Left colon (tissue), 2 donors: Measurements from ENCODE around the gene CFAP97D1. TPM values are rescaled to one million over a fixed set of nuclear protein-coding genes. Genes with fewer than 3 reads are reported as not detected.

Experiments used
- ATAC-seq: fragments of 200-7000 bp; cut with Tn5 transposase; one replicate; pipeline ENCODE4 v1.9.1; 2020; ENCODE audit warnings: mild to moderate bottlenecking, moderate library complexity
- DNase-seq, 2 donors: peaks; one replicate each; pipeline ENCODE4 v3.0.0-alpha.2; 2020
- intact Hi-C, 2 donors: fragments of 100-400 bp; cut with DNase I in 1 of 2; cut with micrococcal nuclease in 1 of 2; formaldehyde crosslinking; loops; one replicate each; pipeline versions ENCODE4 v1.11.2 to v1.14.0; 2022; cut with DNase I, micrococcal nuclease
- total RNA-seq, 2 donors: library from RNA; stranded (reverse); fragmentation: NEBNext Ultra II Directional; extraction: Animal tissue kit (Norgen Biotek cat#: 25700); gene quantifications; one replicate each; pipeline ENCODE4 v1.2.1, GENCODE V29; 2021
- donor health status: DM: no; HTN: no; CAD: no.
- donor health status: DM: yes; HTN: yes; CAD: no.

CFAP97D1 gene
- total RNA-seq, 2 donors from 2014 or later, result not detected

GRCh38 chr17:43816336-43817320, 36.4 kb downstream of the CFAP97D1 start:
- DNase-seq, result no peak
- intact Hi-C loops, result no loop called here
- ATAC-seq, result no peak

GRCh38 chr17:43817826-43818225, 37.6 kb downstream of the CFAP97D1 start:
- DNase-seq (no peak), ATAC-seq (no peak)
- intact Hi-C loops, result no loop called here

GRCh38 chr17:43818966-43819365, 38.7 kb downstream of the CFAP97D1 start:
- intact Hi-C loops, result no loop called here

GRCh38 chr17:43820759-43821158, 40.5 kb downstream of the CFAP97D1 start:
- DNase-seq, result no peak
- intact Hi-C loops, result no loop called here
- no peak for ATAC-seq

More at GRCh38 chr17:43818966-43819365, 38.7 kb downstream of the CFAP97D1 start:
- no peak for ATAC-seq
- no peak for DNase-seq

GRCh38 chr17:43822570-43823190, 42.4 kb downstream of the CFAP97D1 start:
- intact Hi-C loops, result no loop called here
- ATAC-seq, result peak; percentile 18
- DNase-seq, result no peak

GRCh38 chr17:43823350-43824084, 43.3 kb downstream of the CFAP97D1 start:
- ATAC-seq (peak; percentile 85), DNase-seq (peak; percentile 54 to 56)
- intact Hi-C loops, result no loop called here

GRCh38 chr17:43825567-43825966, 45.3 kb downstream of the CFAP97D1 start:
- intact Hi-C loops, result no loop called here

GRCh38 chr17:43826206-43826605, 46.0 kb downstream of the CFAP97D1 start:
- intact Hi-C loops, result no loop called here
- ATAC-seq (no peak), DNase-seq (no peak)

More at GRCh38 chr17:43825567-43825966, 45.3 kb downstream of the CFAP97D1 start:
- DNase-seq (no peak), ATAC-seq (no peak)

- no peak for ATAC-seq
Observed at GRCh38 chr17:43827596-43827995, 47.4 kb downstream of the CFAP97D1 start.

GRCh38 chr17:43829738-43830137, 49.5 kb downstream of the CFAP97D1 start:
- ATAC-seq (no peak), DNase-seq (no peak)
- intact Hi-C loops, result no loop called here

More at GRCh38 chr17:43827596-43827995, 47.4 kb downstream of the CFAP97D1 start:
- no peak for DNase-seq
- intact Hi-C loops, result no loop called here

GRCh38 chr17:43830510-43831140, 50.4 kb downstream of the CFAP97D1 start:
- DNase-seq, result no peak
- intact Hi-C loops, result no loop called here

GRCh38 chr17:43831633-43832032, 51.4 kb downstream of the CFAP97D1 start:
- DNase-seq, result no peak

More at GRCh38 chr17:43830510-43831140, 50.4 kb downstream of the CFAP97D1 start:
- ATAC-seq, result no peak

GRCh38 chr17:43832168-43832975, 52.1 kb downstream of the CFAP97D1 start:
- ATAC-seq, result peak; percentile 69
- intact Hi-C loops, result no loop called here
- peak; percentile 45 to 73 for DNase-seq

More at GRCh38 chr17:43831633-43832032, 51.4 kb downstream of the CFAP97D1 start:
- intact Hi-C loops, result no loop called here
- no peak for ATAC-seq

GRCh38 chr17:43832976-43833829, 53.0 kb downstream of the CFAP97D1 start, which contains the start of gene MPP3:
MPP3 (minus strand) TSS chr17:43833146; CDS start chr17:43831906, 1,240 bp downstream.
- intact Hi-C loops, result no loop called here
- ATAC-seq, result peak; percentile 98
- peak; percentile 64 to 78 for DNase-seq

GRCh38 chr17:43834106-43834505, 53.9 kb downstream of the CFAP97D1 start:
- ATAC-seq (no peak), DNase-seq (no peak)

More at GRCh38 chr17:43834106-43834505, 53.9 kb downstream of the CFAP97D1 start:
- intact Hi-C loops, result no loop called here
